A172 (cell line): ENCODE results near the gene TLX2. TPM values are rescaled to one million over a fixed set of nuclear protein-coding genes. Genes with fewer than 3 reads are reported as not detected.

Source experiments
- DNase-seq: peaks from one replicate; pipeline ENCODE4 v3.0.0-alpha.2; 2015; ENCODE audit warnings: low spot score
- total RNA-seq: library from RNA; depleted of rRNA; stranded (reverse); fragments of >200 nt; shearing (Covaris generic); gene quantifications from 2 replicates; pipeline ENCODE4 v1.2.3, GENCODE V29; 2014

Gene TLX2
- total RNA-seq, 1 experiment from 2014 or later: 0.90 TPM

GRCh38 chr2:74531666-74532065 lies 17.4 kb downstream of the TLX2 start:
- no peak for DNase-seq

- DNase-seq: peak; percentile 42
Observed at GRCh38 chr2:74532222-74532621, 18.0 kb downstream of the TLX2 start.

GRCh38 chr2:74533464-74533863 lies 19.2 kb downstream of the TLX2 start:
- no peak for DNase-seq

- DNase-seq: no peak
Observed at GRCh38 chr2:74534411-74534810, 20.2 kb downstream of the TLX2 start.

- no peak for DNase-seq
Observed at GRCh38 chr2:74535440-74535965, 21.3 kb downstream of the TLX2 start.

GRCh38 chr2:74536166-74536950 lies 22.1 kb downstream of the TLX2 start:
- DNase-seq: no peak

GRCh38 chr2:74537140-74537539 lies 22.9 kb downstream of the TLX2 start:
- no peak for DNase-seq

- no peak for DNase-seq
Observed at GRCh38 chr2:74538881-74539339, 24.7 kb downstream of the TLX2 start.

- DNase-seq: no peak
Observed at GRCh38 chr2:74540291-74540690, 26.0 kb downstream of the TLX2 start.

GRCh38 chr2:74542978-74543377 lies 28.7 kb downstream of the TLX2 start:
- DNase-seq: no peak

GRCh38 chr2:74544634-74545033 lies 30.4 kb downstream of the TLX2 start:
- no peak for DNase-seq

GRCh38 chr2:74546004-74546403 lies 31.8 kb downstream of the TLX2 start:
- no peak for DNase-seq

- no peak for DNase-seq
Observed at GRCh38 chr2:74548285-74548899, 34.1 kb downstream of the TLX2 start.

- no peak for DNase-seq
Observed at GRCh38 chr2:74548900-74549826, 34.9 kb downstream of the TLX2 start.

GRCh38 chr2:74550231-74550630 lies 36.0 kb downstream of the TLX2 start:
- no peak for DNase-seq

GRCh38 chr2:74551530-74551929 lies 37.3 kb downstream of the TLX2 start:
- no peak for DNase-seq

- no peak for DNase-seq
Observed at GRCh38 chr2:74551942-74552913, 38.0 kb downstream of the TLX2 start.

GRCh38 chr2:74552914-74553811 lies 38.9 kb downstream of the TLX2 start:
- no peak for DNase-seq

- peak; percentile 75 for DNase-seq
Observed at GRCh38 chr2:74553892-74554819, 39.9 kb downstream of the TLX2 start, which contains the start of the genes DOK1 and LOXL3. Gene DOK1, plus strand, starts transcription at chr2:74554720. Its CDS starts 35 bp downstream, at chr2:74554755. Gene LOXL3, minus strand, starts transcription at chr2:74553942. Its CDS starts 1,308 bp downstream, at chr2:74552634.
